ENCODE results near the gene PPP1R16B.
A peak's percentile ranks its signal among the peaks of the same experiment; 100 is the strongest.
"Not testable (repeated sequence)": the region's sequence is repeated elsewhere in the genome, so short reads cannot be mapped to it uniquely, and the experiment has no call there.

The PPP1R16B gene

DNA sequence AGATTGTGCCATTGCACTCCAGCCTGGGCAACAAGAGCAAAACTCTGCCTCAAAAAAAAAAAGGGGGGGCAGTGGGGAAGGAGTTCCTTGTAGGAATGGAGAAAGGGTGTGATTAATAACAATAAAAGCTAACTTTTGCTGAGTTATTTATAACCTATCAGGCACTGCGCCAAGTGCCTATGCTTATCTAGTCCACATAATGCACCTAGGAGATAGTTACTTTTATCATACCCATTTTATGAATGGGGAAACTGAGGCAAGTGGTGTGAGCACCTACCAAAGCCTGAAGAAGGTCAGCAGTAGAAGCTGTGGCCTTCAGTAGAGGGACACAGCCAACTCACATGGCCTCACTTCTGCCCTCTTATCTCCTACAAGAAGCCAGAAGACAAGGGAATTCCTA is 13.6 kb upstream of the PPP1R16B start:
- Histone ChIP-seq H3K36me3 (ENCODE audit: control insufficient read depth in 1 of 2, insufficient read depth in 2 of 2, low read length in 2 of 2) (no peaks in the 10 kb centered on the region), H3K9me3 (ENCODE audit: insufficient read depth, low read depth, low read length) (peaks cover 2% of the 10 kb centered on the region), H3K79me1 (ENCODE audit: low read length) (no peaks in the 10 kb centered on the region), H3K27ac (ENCODE audit: low read depth, low read length) (no peak overlapping the region), H2BK5ac (ENCODE audit: low read depth, low read length, poor library complexity) (no peak overlapping the region), H3K9ac (ENCODE audit: low read length) (peak overlapping the region; percentile 43), H2AK5ac (ENCODE audit: low read length) (no peak overlapping the region), H3K79me2 (ENCODE audit: control insufficient read depth, insufficient read depth, low read length, poor library complexity) (no peaks in the 10 kb centered on the region), H2BK12ac (ENCODE audit: low read length) (no peak overlapping the region), H4K91ac (ENCODE audit: low read depth, low read length) (no peak overlapping the region), H3K4ac (ENCODE audit: low read depth, low read length) (no peak overlapping the region), H4K12ac (ENCODE audit: low read depth, low read length) (no peak overlapping the region), H4K8ac (ENCODE audit: low read depth, low read length) (no peak overlapping the region), H2AFZ (ENCODE audit: insufficient read depth, low read length, poor library complexity) (no peak overlapping the region), H3K4me1 (ENCODE audit: control insufficient read depth in 1 of 2, insufficient read depth in 2 of 2, low read length in 2 of 2) (no peaks in the 10 kb centered on the region), H3K23ac (ENCODE audit: low read length) (no peak overlapping the region), H3K27me3 (ENCODE audit: insufficient read depth, low read length) (no peaks in the 10 kb centered on the region), H3K4me2 (ENCODE audit: low read length) (no peak overlapping the region), H3K18ac (ENCODE audit: low read length) (no peak overlapping the region), H3K14ac (ENCODE audit: low read length) (no peak overlapping the region), H3K4me3 (ENCODE audit: low read depth, low read length) (no peak overlapping the region), H2BK120ac (ENCODE audit: insufficient read depth, low read length, poor library complexity) (no peak overlapping the region)
- no peak for DNase-seq
- no CpG with 5 or more reads among the region's 1 CpG for WGBS (ENCODE audit: extremely low coverage, insufficient coverage, insufficient read length)

DNA sequence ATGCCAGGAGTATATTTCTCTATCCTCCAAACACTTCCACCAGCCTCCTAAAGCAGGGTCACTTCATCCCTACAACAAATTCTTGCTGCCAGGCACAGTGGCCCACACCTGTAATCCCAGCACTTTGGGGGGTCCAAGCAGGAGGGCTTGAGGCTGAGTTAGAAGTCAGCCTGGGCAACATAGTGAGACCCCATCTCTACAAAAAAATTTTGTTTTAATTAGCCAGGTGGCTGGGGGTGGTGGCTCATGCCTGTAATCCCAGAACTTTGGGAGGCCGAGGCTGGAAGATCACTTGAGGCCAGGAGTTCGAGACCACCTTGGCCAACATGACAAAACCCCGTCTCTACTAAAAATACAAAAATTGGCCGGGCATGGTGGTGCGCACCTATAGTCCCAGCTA is 11.4 kb upstream of the PPP1R16B start:
- H2BK12ac ChIP-seq (ENCODE audit: low read length); H3K14ac ChIP-seq (ENCODE audit: low read length); H2BK120ac ChIP-seq (ENCODE audit: insufficient read depth, low read length, poor library complexity); H3K79me2 ChIP-seq (ENCODE audit: control insufficient read depth, insufficient read depth, low read length, poor library complexity); H3K9ac ChIP-seq (ENCODE audit: low read length); H4K91ac ChIP-seq (ENCODE audit: low read depth, low read length); H3K9me3 ChIP-seq (ENCODE audit: insufficient read depth, low read depth, low read length); H3K4me3 ChIP-seq (ENCODE audit: low read depth, low read length); H2BK5ac ChIP-seq (ENCODE audit: low read depth, low read length, poor library complexity); DNase-seq; H4K8ac ChIP-seq (ENCODE audit: low read depth, low read length); H2AK5ac ChIP-seq (ENCODE audit: low read length); H3K23ac ChIP-seq (ENCODE audit: low read length); H3K27ac ChIP-seq (ENCODE audit: low read depth, low read length); H3K4ac ChIP-seq (ENCODE audit: low read depth, low read length); H3K18ac ChIP-seq (ENCODE audit: low read length); H3K79me1 ChIP-seq (ENCODE audit: low read length); H3K4me1 ChIP-seq (ENCODE audit: control insufficient read depth in 1 of 2, insufficient read depth in 2 of 2, low read length in 2 of 2); H3K27me3 ChIP-seq (ENCODE audit: insufficient read depth, low read length); H2AFZ ChIP-seq (ENCODE audit: insufficient read depth, low read length, poor library complexity); H4K12ac ChIP-seq (ENCODE audit: low read depth, low read length); H3K4me2 ChIP-seq (ENCODE audit: low read length); H3K36me3 ChIP-seq (ENCODE audit: control insufficient read depth in 1 of 2, insufficient read depth in 2 of 2, low read length in 2 of 2): not testable (repeated sequence)
- no CpG with 5 or more reads among the region's 5 CpGs for WGBS (ENCODE audit: extremely low coverage, insufficient coverage, insufficient read length)

DNA sequence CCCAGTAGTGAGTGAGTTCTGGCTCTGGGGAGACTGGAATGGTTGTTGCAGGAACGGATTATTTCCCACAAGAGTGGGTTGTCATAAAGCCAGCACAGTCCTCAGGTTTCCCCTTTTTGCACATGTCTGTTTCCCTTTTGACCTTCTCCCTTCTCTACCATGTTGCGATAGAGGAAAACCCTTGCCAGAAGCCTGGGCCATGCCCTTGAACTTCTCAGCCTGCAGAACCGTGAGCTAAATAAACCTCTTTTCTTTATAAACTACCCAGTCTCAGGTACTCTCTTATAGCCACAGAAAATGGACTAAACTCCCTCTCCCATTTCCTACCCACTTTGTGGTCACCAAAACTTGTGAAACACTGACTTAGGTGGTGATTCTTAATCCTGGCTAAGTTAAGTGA is 7.2 kb upstream of the PPP1R16B start:
- H3K18ac ChIP-seq (ENCODE audit: low read length): no peak overlapping the region
- H3K14ac ChIP-seq (ENCODE audit: low read length): no peak overlapping the region
- no peaks in the 10 kb centered on the region for H3K36me3 ChIP-seq (ENCODE audit: control insufficient read depth in 1 of 2, insufficient read depth in 2 of 2, low read length in 2 of 2)
- H2BK5ac ChIP-seq (ENCODE audit: low read depth, low read length, poor library complexity): no peak overlapping the region
- no peak overlapping the region for H3K23ac ChIP-seq (ENCODE audit: low read length)
- H2AK5ac ChIP-seq (ENCODE audit: low read length): no peak overlapping the region
- H3K4me2 ChIP-seq (ENCODE audit: low read length): no peak overlapping the region
- no CpG with 5 or more reads among the region's 3 CpGs for WGBS (ENCODE audit: extremely low coverage, insufficient coverage, insufficient read length)
- H3K27ac ChIP-seq (ENCODE audit: low read depth, low read length): no peak overlapping the region
- no peaks in the 10 kb centered on the region for H3K79me2 ChIP-seq (ENCODE audit: control insufficient read depth, insufficient read depth, low read length, poor library complexity)
- no peak overlapping the region for H3K9ac ChIP-seq (ENCODE audit: low read length)
- no peak overlapping the region for H4K91ac ChIP-seq (ENCODE audit: low read depth, low read length)
- H4K8ac ChIP-seq (ENCODE audit: low read depth, low read length): no peak overlapping the region
- H3K4me3 ChIP-seq (ENCODE audit: low read depth, low read length): no peak overlapping the region
- no peak overlapping the region for H2BK12ac ChIP-seq (ENCODE audit: low read length)
- no peak overlapping the region for H2AFZ ChIP-seq (ENCODE audit: insufficient read depth, low read length, poor library complexity)
- H3K79me1 ChIP-seq (ENCODE audit: low read length): no peaks in the 10 kb centered on the region
- no peak for DNase-seq
- H3K27me3 ChIP-seq (ENCODE audit: insufficient read depth, low read length): no peaks in the 10 kb centered on the region
- no peak overlapping the region for H3K4ac ChIP-seq (ENCODE audit: low read depth, low read length)
- no peaks in the 10 kb centered on the region for H3K4me1 ChIP-seq (ENCODE audit: control insufficient read depth in 1 of 2, insufficient read depth in 2 of 2, low read length in 2 of 2)
- H3K9me3 ChIP-seq (ENCODE audit: insufficient read depth, low read depth, low read length): no peaks in the 10 kb centered on the region
- no peak overlapping the region for H2BK120ac ChIP-seq (ENCODE audit: insufficient read depth, low read length, poor library complexity)
- no peak overlapping the region for H4K12ac ChIP-seq (ENCODE audit: low read depth, low read length)

DNA sequence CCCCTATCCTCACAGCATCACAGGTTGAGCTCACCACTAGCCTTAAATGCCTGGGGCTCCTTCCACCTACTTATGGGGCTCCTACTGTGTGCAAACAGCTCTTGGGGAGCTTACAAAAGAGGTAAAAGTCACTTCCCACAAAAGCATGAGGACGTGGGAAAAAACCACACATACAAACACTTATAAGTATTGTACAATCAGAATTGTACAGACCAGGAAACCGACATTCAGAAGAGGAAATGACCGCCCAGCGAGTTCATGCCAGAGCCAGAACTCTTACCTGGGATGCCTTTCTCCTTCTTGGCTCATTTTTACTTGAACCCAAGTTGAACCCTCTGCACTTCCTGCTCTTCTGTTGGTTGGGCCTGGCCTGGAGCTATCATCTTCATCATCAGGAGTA is 6.3 kb upstream of the PPP1R16B start:
- H3K79me1 ChIP-seq (ENCODE audit: low read length): no peaks in the 10 kb centered on the region
- DNase-seq: no peak
- no peak overlapping the region for H4K12ac ChIP-seq (ENCODE audit: low read depth, low read length)
- H3K23ac ChIP-seq (ENCODE audit: low read length): no peak overlapping the region
- H2AK5ac ChIP-seq (ENCODE audit: low read length): no peak overlapping the region
- H2BK12ac ChIP-seq (ENCODE audit: low read length): no peak overlapping the region
- H3K4me1 ChIP-seq (ENCODE audit: control insufficient read depth in 1 of 2, insufficient read depth in 2 of 2, low read length in 2 of 2): no peaks in the 10 kb centered on the region
- H3K79me2 ChIP-seq (ENCODE audit: control insufficient read depth, insufficient read depth, low read length, poor library complexity): no peaks in the 10 kb centered on the region
- no peak overlapping the region for H2AFZ ChIP-seq (ENCODE audit: insufficient read depth, low read length, poor library complexity)
- H3K14ac ChIP-seq (ENCODE audit: low read length): no peak overlapping the region
- no peak overlapping the region for H3K27ac ChIP-seq (ENCODE audit: low read depth, low read length)
- no CpG with 5 or more reads among the region's 4 CpGs for WGBS (ENCODE audit: extremely low coverage, insufficient coverage, insufficient read length)
- no peak overlapping the region for H3K4ac ChIP-seq (ENCODE audit: low read depth, low read length)
- H2BK120ac ChIP-seq (ENCODE audit: insufficient read depth, low read length, poor library complexity): no peak overlapping the region
- H4K8ac ChIP-seq (ENCODE audit: low read depth, low read length): no peak overlapping the region
- no peak overlapping the region for H3K4me3 ChIP-seq (ENCODE audit: low read depth, low read length)
- H3K9ac ChIP-seq (ENCODE audit: low read length): no peak overlapping the region
- H2BK5ac ChIP-seq (ENCODE audit: low read depth, low read length, poor library complexity): no peak overlapping the region
- H3K36me3 ChIP-seq (ENCODE audit: control insufficient read depth in 1 of 2, insufficient read depth in 2 of 2, low read length in 2 of 2): no peaks in the 10 kb centered on the region
- H4K91ac ChIP-seq (ENCODE audit: low read depth, low read length): no peak overlapping the region
- no peak overlapping the region for H3K18ac ChIP-seq (ENCODE audit: low read length)
- no peak overlapping the region for H3K4me2 ChIP-seq (ENCODE audit: low read length)
- H3K27me3 ChIP-seq (ENCODE audit: insufficient read depth, low read length): no peaks in the 10 kb centered on the region
- no peaks in the 10 kb centered on the region for H3K9me3 ChIP-seq (ENCODE audit: insufficient read depth, low read depth, low read length)

All from trophoblast cell (in vitro differentiated cells and primary cell).